ENCODE data around the gene MAN1C1. TPM values are rescaled to one million over a fixed set of nuclear protein-coding genes. Genes with fewer than 3 reads are reported as not detected.
A peak's percentile ranks its signal among the peaks of the same experiment; 100 is the strongest.

Gene MAN1C1
- total and polyA plus RNA-seq, 9 donors, result 5.2 to 17.4 (median 12.2) TPM

DNA sequence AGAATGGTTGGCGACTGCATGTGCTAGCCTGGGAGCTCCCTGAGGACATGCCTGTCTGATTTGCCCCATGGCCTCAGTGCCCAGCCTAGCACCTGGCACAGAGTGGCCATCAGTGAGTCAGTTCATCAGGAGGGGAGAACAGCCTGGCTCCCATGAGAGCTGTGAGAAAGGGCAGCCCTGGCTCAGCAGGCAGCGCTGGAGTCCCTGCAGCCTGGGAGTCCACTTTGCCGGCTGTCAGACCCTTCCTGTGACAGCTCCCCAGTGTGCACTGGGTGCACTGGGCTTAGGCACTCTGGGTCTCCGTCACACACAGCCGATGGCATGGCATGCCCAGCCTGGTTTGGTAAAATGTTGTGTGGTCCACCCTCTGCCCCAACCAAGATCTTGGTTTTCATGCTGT lies 44.5 kb upstream of the MAN1C1 start:
- H3K36me3 ChIP-seq (ENCODE audit: control insufficient read depth, insufficient read depth, low read length), result no peaks in the 10 kb centered on the region
- H3K9me3 ChIP-seq (replicated peaks; ENCODE audit: control insufficient read depth, low read depth, low read length), result no peaks in the 10 kb centered on the region
- no peak overlapping the region for H3K27ac ChIP-seq (ENCODE audit: low read length)
- 69% methylated on average over 5 of the region's 5 CpGs for WGBS (ENCODE audit: insufficient coverage)
- H3K27me3 ChIP-seq (ENCODE audit: control insufficient read depth, insufficient read depth, low read length), result peaks cover 4% of the 10 kb centered on the region
- no peak overlapping the region for H3K4me3 ChIP-seq (ENCODE audit: low read length)
- peaks cover 41% of the 10 kb centered on the region for H3K4me1 ChIP-seq (ENCODE audit: control insufficient read depth, insufficient read depth, low read length)
- no peak for DNase-seq

DNA sequence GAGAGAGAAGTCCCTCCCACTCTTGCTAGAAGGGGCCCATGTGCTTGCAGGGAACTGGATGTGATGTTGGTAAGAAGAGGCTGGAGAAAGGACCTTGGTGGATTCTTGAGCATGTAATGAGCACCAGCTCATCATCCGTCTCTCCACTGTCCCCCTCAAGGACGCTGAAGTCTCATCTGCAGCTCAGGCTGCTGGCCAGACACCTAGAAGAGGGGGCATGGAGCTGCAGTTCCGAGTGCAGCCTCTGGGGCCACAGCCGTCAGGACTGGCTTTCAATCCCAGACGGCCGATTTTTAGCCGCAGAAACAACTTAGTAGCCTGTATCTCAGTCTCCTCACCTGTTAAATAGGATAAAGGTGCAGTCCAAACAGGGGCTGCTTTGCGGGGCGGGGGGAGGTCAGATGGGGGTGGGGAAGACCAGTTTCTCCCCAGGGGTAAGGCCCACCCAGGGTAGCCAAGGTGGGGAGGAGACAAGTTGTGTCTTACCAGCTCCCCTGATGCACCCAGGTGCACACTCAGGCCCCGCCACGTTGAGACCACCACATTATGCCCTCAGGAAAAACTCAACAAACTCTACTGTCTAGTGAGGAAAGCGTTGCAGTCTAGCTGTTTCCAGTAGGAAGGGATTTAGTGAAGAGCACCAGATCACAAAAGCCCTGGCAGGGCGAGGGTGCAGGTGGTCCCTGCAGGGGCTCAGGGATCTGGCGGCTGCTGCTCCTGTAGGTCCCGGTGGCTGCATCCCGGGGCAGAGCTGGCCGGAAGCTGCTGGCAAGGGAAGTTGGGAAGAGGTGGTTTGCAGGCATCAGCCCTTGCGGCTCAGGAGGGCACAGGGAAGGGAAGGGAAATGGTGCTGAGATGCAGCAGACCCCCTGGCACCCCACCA lies 43.6 kb upstream of the MAN1C1 start:
- DNase-seq, result peak; percentile 42
- Histone ChIP-seq H3K4me1 (ENCODE audit: control insufficient read depth, insufficient read depth, low read length) (peaks cover 32% of the 10 kb centered on the region), H3K9me3 (replicated peaks; ENCODE audit: control insufficient read depth, low read depth, low read length) (no peaks in the 10 kb centered on the region), H3K27me3 (ENCODE audit: control insufficient read depth, insufficient read depth, low read length) (peaks cover 4% of the 10 kb centered on the region), H3K4me3 (ENCODE audit: low read length) (no peak overlapping the region), H3K27ac (ENCODE audit: low read length) (no peak overlapping the region), H3K36me3 (ENCODE audit: control insufficient read depth, insufficient read depth, low read length) (no peaks in the 10 kb centered on the region)
- WGBS (ENCODE audit: insufficient coverage), result 13% methylated on average over 6 of the region's 18 CpGs

DNA sequence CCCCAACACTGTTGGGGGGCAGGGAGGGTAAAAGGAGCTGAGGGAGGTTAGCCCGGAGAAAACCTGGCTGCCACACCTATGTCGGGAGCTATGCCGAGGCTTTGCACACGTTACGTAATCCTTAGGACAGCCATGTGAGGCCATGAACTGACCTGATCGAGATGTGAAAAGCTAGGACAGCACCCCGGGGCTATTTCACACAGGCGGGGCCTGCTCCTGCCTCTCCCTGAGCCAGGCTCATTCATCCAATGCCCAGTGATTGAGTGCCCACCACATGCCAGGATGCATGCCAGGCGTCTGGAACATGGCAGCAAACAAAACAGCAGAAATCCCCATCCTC lies 43.0 kb upstream of the MAN1C1 start:
- Histone ChIP-seq H3K27ac (ENCODE audit: low read length) (no peak overlapping the region), H3K27me3 (ENCODE audit: control insufficient read depth, insufficient read depth, low read length) (peaks cover 4% of the 10 kb centered on the region), H3K9me3 (replicated peaks; ENCODE audit: control insufficient read depth, low read depth, low read length) (no peaks in the 10 kb centered on the region), H3K4me1 (ENCODE audit: control insufficient read depth, insufficient read depth, low read length) (peaks cover 26% of the 10 kb centered on the region), H3K4me3 (ENCODE audit: low read length) (no peak overlapping the region), H3K36me3 (ENCODE audit: control insufficient read depth, insufficient read depth, low read length) (no peaks in the 10 kb centered on the region)
- DNase-seq, result no peak
- 69% methylated on average over 7 of the region's 9 CpGs for WGBS (ENCODE audit: insufficient coverage)

DNA sequence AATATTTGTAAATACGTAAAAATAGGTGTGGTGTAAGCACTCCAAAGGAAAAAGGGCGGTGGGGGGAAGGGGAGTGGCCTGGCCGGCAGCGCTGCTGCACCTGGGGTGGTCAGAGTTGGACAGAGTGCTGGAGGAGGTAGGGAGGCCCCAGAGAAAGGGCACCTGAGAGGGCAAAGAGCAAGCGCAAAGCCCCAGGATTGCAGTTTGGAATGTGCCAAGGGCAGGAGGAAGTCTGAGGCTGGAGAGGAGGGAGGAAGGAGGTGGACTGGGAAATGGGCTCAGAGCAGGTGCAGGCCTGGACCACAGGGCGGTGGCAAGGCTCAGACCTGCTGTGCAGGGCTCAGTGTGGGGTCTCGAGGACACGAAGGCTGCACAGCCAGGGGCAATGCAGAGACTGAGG lies 42.6 kb upstream of the MAN1C1 start:
- no peak for DNase-seq
- Histone ChIP-seq H3K9me3 (replicated peaks; ENCODE audit: control insufficient read depth, low read depth, low read length) (no peaks in the 10 kb centered on the region), H3K27ac (ENCODE audit: low read length) (no peak overlapping the region), H3K27me3 (ENCODE audit: control insufficient read depth, insufficient read depth, low read length) (peaks cover 3% of the 10 kb centered on the region), H3K36me3 (ENCODE audit: control insufficient read depth, insufficient read depth, low read length) (no peaks in the 10 kb centered on the region), H3K4me1 (ENCODE audit: control insufficient read depth, insufficient read depth, low read length) (peaks cover 26% of the 10 kb centered on the region), H3K4me3 (ENCODE audit: low read length) (no peak overlapping the region)
- 60% methylated on average over 8 of the region's 8 CpGs for WGBS (ENCODE audit: insufficient coverage)

DNA sequence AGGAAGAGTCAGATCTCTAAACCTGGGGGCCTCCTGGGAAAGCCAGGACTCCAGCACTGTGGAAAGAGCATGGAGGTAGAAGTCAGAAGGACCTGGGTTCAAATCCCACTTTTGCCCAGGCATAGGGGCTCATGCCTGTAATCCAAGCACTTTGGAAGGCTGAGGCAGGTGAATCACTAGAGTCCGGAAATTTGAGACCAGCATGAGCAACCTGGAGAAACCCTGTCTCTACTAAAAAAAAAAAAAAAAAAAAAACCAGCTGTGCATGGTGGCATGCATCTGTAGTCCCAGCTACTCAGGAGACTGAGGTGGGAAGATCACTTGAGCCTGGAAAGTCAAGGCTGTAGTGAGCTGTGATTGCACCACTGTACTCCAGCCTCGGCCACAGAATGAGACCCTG lies 41.4 kb upstream of the MAN1C1 start:
- DNase-seq, result no peak

DNA sequence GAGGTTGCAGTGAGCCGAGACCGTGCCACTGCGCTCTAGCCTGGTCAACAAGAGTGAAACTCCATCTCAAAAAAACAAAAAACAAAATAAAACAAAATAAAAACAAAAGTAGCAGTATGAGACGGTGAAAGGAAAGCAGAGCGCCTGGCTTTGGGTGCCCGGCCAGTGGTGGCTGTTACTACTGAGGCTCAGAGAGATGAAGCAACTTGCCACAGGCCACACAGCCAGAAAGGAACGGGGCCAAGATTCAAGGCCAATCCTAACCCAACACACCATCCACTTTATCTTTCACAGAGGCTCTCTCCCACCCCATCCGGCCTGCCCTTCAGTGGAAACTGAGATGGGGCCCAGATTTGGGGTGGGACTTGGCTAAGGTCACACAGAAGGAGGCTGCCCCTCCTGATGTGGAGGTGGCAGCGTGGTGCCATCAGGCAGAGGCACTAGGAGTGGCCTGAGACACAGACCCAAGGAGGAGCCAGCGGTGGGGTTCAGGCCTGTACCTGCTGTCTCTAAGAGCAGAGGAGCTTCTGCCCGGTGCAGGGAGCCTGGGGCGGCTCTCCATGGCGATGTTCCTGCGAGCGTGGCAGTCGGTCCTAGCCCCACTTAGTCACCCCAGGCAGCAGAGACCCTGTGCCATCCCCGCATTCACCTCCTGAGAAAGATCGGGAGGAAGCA lies 40.0 kb upstream of the MAN1C1 start:
- DNase-seq, result no peak
- H3K27me3 ChIP-seq (ENCODE audit: control insufficient read depth, insufficient read depth, low read length), result peaks cover 3% of the 10 kb centered on the region
- 69% methylated on average over 11 of the region's 18 CpGs for WGBS (ENCODE audit: insufficient coverage)
- no peaks in the 10 kb centered on the region for H3K36me3 ChIP-seq (ENCODE audit: control insufficient read depth, insufficient read depth, low read length)
- no peak overlapping the region for H3K27ac ChIP-seq (ENCODE audit: low read length)
- H3K4me1 ChIP-seq (ENCODE audit: control insufficient read depth, insufficient read depth, low read length), result peaks cover 35% of the 10 kb centered on the region
- no peak overlapping the region for H3K4me3 ChIP-seq (ENCODE audit: low read length)
- H3K9me3 ChIP-seq (replicated peaks; ENCODE audit: control insufficient read depth, low read depth, low read length), result no peaks in the 10 kb centered on the region

More for the DNA sequence above, 41.4 kb upstream of the MAN1C1 start:
- WGBS (ENCODE audit: insufficient coverage), result no CpG with 5 or more reads among the region's 2 CpGs
- no peaks in the 10 kb centered on the region for H3K9me3 ChIP-seq (replicated peaks; ENCODE audit: control insufficient read depth, low read depth, low read length)
- H3K4me3 ChIP-seq (ENCODE audit: low read length), result no peak overlapping the region
- peaks cover 3% of the 10 kb centered on the region for H3K27me3 ChIP-seq (ENCODE audit: control insufficient read depth, insufficient read depth, low read length)
- H3K4me1 ChIP-seq (ENCODE audit: control insufficient read depth, insufficient read depth, low read length), result peaks cover 27% of the 10 kb centered on the region
- H3K36me3 ChIP-seq (ENCODE audit: control insufficient read depth, insufficient read depth, low read length), result no peaks in the 10 kb centered on the region
- no peak overlapping the region for H3K27ac ChIP-seq (ENCODE audit: low read length)

DNA sequence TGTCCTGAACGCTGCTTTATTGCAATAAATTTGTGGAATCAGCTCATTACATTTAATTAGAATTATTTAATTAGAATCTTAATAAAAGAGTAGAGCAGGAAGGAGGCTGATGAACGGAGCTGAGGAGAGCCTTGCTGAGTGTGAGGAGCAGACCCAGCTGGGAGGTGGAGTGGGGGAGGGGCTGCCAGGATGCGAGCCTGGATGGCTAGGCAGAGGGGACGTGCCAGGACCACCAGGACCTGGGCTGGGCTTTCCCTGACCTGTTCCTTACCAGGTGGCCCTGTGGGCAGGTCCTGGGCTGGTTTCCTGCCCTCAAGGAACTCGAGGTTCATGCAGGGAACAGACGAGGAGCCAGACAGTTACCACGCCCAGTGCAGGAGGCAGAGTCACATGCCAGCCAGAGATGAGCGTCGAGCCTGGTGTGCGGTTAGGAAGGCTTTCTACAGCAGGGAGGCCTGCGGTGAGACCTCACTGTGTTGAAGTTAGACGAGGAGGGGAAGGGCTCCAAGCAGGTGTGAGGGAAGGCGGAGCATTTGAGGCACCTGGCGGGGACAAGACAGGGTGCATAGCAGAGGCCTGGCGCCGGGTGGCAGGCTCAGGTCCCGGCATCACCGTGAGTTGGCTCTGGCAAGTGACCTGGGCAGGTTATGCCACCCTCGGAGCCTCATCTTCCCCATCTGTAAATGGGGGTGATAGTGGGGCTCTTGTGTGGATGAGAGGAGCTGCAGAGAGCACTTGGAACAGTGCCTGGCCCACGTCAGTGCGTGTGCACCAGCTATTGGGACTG lies 39.3 kb upstream of the MAN1C1 start:
- Histone ChIP-seq H3K27ac (ENCODE audit: low read length) (no peak overlapping the region), H3K36me3 (ENCODE audit: control insufficient read depth, insufficient read depth, low read length) (no peaks in the 10 kb centered on the region), H3K27me3 (ENCODE audit: control insufficient read depth, insufficient read depth, low read length) (no peaks in the 10 kb centered on the region), H3K9me3 (replicated peaks; ENCODE audit: control insufficient read depth, low read depth, low read length) (no peaks in the 10 kb centered on the region), H3K4me3 (ENCODE audit: low read length) (no peak overlapping the region), H3K4me1 (ENCODE audit: control insufficient read depth, insufficient read depth, low read length) (peaks cover 35% of the 10 kb centered on the region)
- DNase-seq, result no peak
- WGBS (ENCODE audit: insufficient coverage), result 73% methylated on average over 19 of the region's 21 CpGs

DNA sequence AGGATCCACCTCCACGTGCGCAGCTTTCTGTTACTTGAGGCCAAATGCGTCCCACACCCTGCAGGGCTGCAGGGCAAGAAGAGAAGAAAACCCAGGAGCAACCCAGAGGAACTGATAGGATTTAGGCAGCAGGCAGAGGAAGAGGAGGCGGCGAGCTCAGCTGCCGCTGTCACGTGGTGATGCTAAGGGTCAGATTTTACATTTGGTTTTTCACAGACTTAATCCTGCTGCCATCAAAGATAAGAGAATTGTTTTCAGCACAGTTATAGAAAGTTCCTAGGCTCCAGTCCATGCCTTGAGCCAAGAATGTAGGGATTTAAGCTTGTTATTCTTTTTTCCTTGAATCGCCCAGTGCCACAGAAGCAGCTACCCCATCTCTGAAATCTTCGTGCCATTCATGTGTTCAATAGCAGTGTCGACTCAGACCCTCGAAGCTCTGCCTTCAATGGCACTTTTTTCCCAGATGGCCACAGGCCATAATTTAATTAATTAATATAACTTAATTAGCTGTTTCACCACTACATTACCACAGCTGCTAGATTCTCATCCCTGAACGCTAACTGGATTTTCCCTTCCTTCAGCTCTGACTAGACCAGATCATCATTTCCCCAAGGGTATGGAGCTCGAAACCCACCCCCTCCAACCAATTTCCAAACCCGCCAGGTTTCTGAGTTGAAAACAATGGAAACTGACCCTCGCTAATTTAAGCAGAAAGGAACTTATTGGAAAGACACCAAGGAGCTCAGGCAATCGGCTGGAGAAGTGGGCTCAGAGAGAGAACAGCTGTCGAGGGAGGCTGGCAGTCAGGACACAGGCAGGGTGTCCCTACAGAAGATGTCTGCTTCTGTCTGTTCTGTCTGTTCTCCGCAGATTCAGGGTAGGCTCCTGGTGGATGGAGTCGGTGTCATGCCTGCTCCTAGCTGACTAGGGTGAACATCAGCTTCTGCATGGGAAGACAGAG lies 37.0 kb upstream of the MAN1C1 start:
- Histone ChIP-seq H3K36me3 (ENCODE audit: control insufficient read depth, insufficient read depth, low read length) (no peaks in the 10 kb centered on the region), H3K9me3 (replicated peaks; ENCODE audit: control insufficient read depth, low read depth, low read length) (no peaks in the 10 kb centered on the region), H3K4me1 (ENCODE audit: control insufficient read depth, insufficient read depth, low read length) (peaks cover 35% of the 10 kb centered on the region), H3K27ac (ENCODE audit: low read length) (peak overlapping the region; percentile 55), H3K4me3 (ENCODE audit: low read length) (no peak overlapping the region), H3K27me3 (ENCODE audit: control insufficient read depth, insufficient read depth, low read length) (no peaks in the 10 kb centered on the region)
- DNase-seq, result peak; percentile 53
- 46% methylated on average over 15 of the region's 19 CpGs for WGBS (ENCODE audit: insufficient coverage)

DNA sequence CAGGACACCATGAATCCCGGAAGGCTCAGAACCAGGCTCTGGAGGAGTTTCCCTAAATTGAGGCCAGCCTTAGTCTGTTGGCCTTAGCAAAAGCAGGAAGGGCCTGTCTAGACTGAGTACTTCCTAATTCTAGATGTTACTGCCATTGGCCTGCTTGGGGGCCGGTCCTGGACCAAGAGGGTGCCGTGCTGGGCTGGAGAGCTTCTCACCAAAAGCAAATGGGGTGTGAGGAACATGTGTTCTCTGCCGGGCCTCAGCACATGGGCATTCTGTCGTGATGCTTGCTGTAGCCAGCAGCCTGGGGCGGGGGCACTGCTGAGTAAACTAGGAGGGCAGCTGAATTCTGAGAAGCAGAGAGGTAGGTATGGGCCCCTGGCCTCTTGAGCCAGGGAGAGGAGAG lies 35.7 kb upstream of the MAN1C1 start:
- DNase-seq, result no peak
- WGBS (ENCODE audit: insufficient coverage), result 43% methylated on average over 6 of the region's 6 CpGs
- no peaks in the 10 kb centered on the region for H3K27me3 ChIP-seq (ENCODE audit: control insufficient read depth, insufficient read depth, low read length)
- H3K9me3 ChIP-seq (replicated peaks; ENCODE audit: control insufficient read depth, low read depth, low read length), result no peaks in the 10 kb centered on the region
- peaks cover 39% of the 10 kb centered on the region for H3K4me1 ChIP-seq (ENCODE audit: control insufficient read depth, insufficient read depth, low read length)
- H3K27ac ChIP-seq (ENCODE audit: low read length), result no peak overlapping the region
- H3K4me3 ChIP-seq (ENCODE audit: low read length), result no peak overlapping the region
- H3K36me3 ChIP-seq (ENCODE audit: control insufficient read depth, insufficient read depth, low read length), result no peaks in the 10 kb centered on the region
